ENCODE results near the gene OR10J4. TPM values are rescaled to one million over a fixed set of nuclear protein-coding genes. Genes with fewer than 3 reads are reported as not detected.

The OR10J4 gene
- polyA plus RNA-seq (2012; rRNA removed): not detected in 2 replicates
- not detected in 2 replicates for polyA plus RNA-seq (2012; cell fraction: cytosol; rRNA removed)
- polyA plus RNA-seq (2012; cell fraction: nucleus; rRNA removed): not detected in 2 replicates

GRCh38 chr1:159431904-159432303 is at the start of gene OR10J4:
Gene OR10J4 (plus strand): TSS chr1:159432204.
- no peaks in the 10 kb centered on the region for H3K79me2 ChIP-seq (ENCODE audit: insufficient read depth)
- WGBS (ENCODE audit: low lambda C conversion rate): 0% methylated on average over 1 of the region's 1 CpG

GRCh38 chr1:159406821-159407220 is 25.2 kb upstream of the OR10J4 start:
- no peak overlapping the region for H3K9ac ChIP-seq
- no peak overlapping the region for H3K27ac ChIP-seq (ENCODE audit: low read depth in 2 of 2, low read length in 1 of 2)
- no peaks in the 10 kb centered on the region for H3K36me3 ChIP-seq (replicated peaks in 1 of 2; ENCODE audit: control insufficient read depth in 1 of 2, insufficient read depth in 2 of 2, low read length in 1 of 2)
- no peaks in the 10 kb centered on the region for H4K20me1 ChIP-seq (ENCODE audit: insufficient read depth)
- ChIA-PET CTCF (no interaction called here), POLR2A (no interaction called here)
- no peak for TF ChIP-seq IRF3 (IDR thresholded peaks at IDR 0.05; ENCODE audit: low read depth, low read length)
- no peaks in the 10 kb centered on the region for H3K27me3 ChIP-seq (ENCODE audit: insufficient read depth)
- DNase-seq: no peak
- H3K9me2 ChIP-seq: no peaks in the 10 kb centered on the region
- no peaks in the 10 kb centered on the region for H3K4me1 ChIP-seq (ENCODE audit: control insufficient read depth in 1 of 2, insufficient read depth in 2 of 2, low read depth in 1 of 2, low read length in 1 of 2)
- H3K4me3 ChIP-seq (ENCODE audit: low read depth in 2 of 2, low read length in 1 of 2): no peak overlapping the region
- H3K4me2 ChIP-seq: no peak overlapping the region
- WGBS (ENCODE audit: low lambda C conversion rate): 14% methylated on average over 2 of the region's 2 CpGs
- H3K9me3 ChIP-seq: no peaks in the 10 kb centered on the region
- H3F3A ChIP-seq (replicated peaks; ENCODE audit: insufficient read depth): no peaks in the 10 kb centered on the region
- no peaks in the 10 kb centered on the region for H3K79me2 ChIP-seq (ENCODE audit: insufficient read depth)
- no peak overlapping the region for H2AFZ ChIP-seq (ENCODE audit: low read depth)

More at GRCh38 chr1:159431904-159432303, at the start of gene OR10J4:
- no peaks in the 10 kb centered on the region for H3K9me3 ChIP-seq
- TF ChIP-seq CHD2 (IDR thresholded peaks at IDR 0.05; ENCODE audit: low read length, partially characterized antibody) (no peak), MEF2A (IDR thresholded peaks at IDR 0.05; ENCODE audit: borderline replicate concordance, low read depth) (no peak), USF1 (IDR thresholded peaks at IDR 0.05; ENCODE audit: borderline replicate concordance, low read depth) (no peak)
- no peaks in the 10 kb centered on the region for H4K20me1 ChIP-seq (ENCODE audit: insufficient read depth)
- no peak within 1 kb of the TSS for H2AFZ ChIP-seq (ENCODE audit: low read depth)
- H3F3A ChIP-seq (replicated peaks; ENCODE audit: insufficient read depth): peaks cover 5% of the 10 kb centered on the region
- no peak within 1 kb of the TSS for H3K4me3 ChIP-seq (ENCODE audit: low read depth in 2 of 2, low read length in 1 of 2)
- no peaks in the 10 kb centered on the region for H3K27me3 ChIP-seq (ENCODE audit: insufficient read depth)
- POLR2A ChIA-PET: no interaction called here
- H3K4me2 ChIP-seq: no peak within 1 kb of the TSS
- peaks cover 0 to 9% of the 10 kb centered on the region in 2 experiments; a peak in 2 of 4 replicates for H3K4me1 ChIP-seq (ENCODE audit: control insufficient read depth in 1 of 2, insufficient read depth in 2 of 2, low read depth in 1 of 2, low read length in 1 of 2)
- CTCF ChIA-PET: no interaction called here
- no peaks in the 10 kb centered on the region for H3K36me3 ChIP-seq (replicated peaks in 1 of 2; ENCODE audit: control insufficient read depth in 1 of 2, insufficient read depth in 2 of 2, low read length in 1 of 2)
- no peaks in the 10 kb centered on the region for H3K9me2 ChIP-seq
- H3K27ac ChIP-seq (ENCODE audit: low read depth in 2 of 2, low read length in 1 of 2): no peak within 1 kb of the TSS
- H3K9ac ChIP-seq: no peak within 1 kb of the TSS
- DNase-seq: no peak

GRCh38 chr1:159408862-159409400 is 23.1 kb upstream of the OR10J4 start:
- ChIA-PET CTCF (no interaction called here), POLR2A (no interaction called here)
- Histone ChIP-seq H3K27ac (ENCODE audit: low read depth in 2 of 2, low read length in 1 of 2) (no peak overlapping the region), H3K9me3 (no peaks in the 10 kb centered on the region), H3K4me3 (ENCODE audit: low read depth in 2 of 2, low read length in 1 of 2) (no peak overlapping the region), H3K79me2 (ENCODE audit: insufficient read depth) (no peaks in the 10 kb centered on the region), H3K9me2 (no peaks in the 10 kb centered on the region), H3K9ac (no peak overlapping the region), H3K27me3 (ENCODE audit: insufficient read depth) (no peaks in the 10 kb centered on the region), H3F3A (replicated peaks; ENCODE audit: insufficient read depth) (no peaks in the 10 kb centered on the region), H3K36me3 (replicated peaks in 1 of 2; ENCODE audit: control insufficient read depth in 1 of 2, insufficient read depth in 2 of 2, low read length in 1 of 2) (no peaks in the 10 kb centered on the region), H3K4me2 (no peak overlapping the region), H4K20me1 (ENCODE audit: insufficient read depth) (no peaks in the 10 kb centered on the region), H2AFZ (ENCODE audit: low read depth) (no peak overlapping the region), H3K4me1 (ENCODE audit: control insufficient read depth in 1 of 2, insufficient read depth in 2 of 2, low read depth in 1 of 2, low read length in 1 of 2) (no peaks in the 10 kb centered on the region)
- WGBS (ENCODE audit: low lambda C conversion rate): 9% methylated on average over 6 of the region's 6 CpGs
- DNase-seq: no peak
- TF ChIP-seq FOXM1 (IDR thresholded peaks at IDR 0.05; ENCODE audit: low read depth) (no peak), GABPA (IDR thresholded peaks at IDR 0.05; ENCODE audit: low read depth) (no peak), GATA2 (CRISPR knock-in tag; IDR thresholded peaks at IDR 0.05) (no peak), RFX5 (IDR thresholded peaks at IDR 0.05; ENCODE audit: low read length) (no peak), SIN3A (IDR thresholded peaks at IDR 0.05; ENCODE audit: borderline replicate concordance, low read depth, low read length) (no peak), CHD2 (IDR thresholded peaks at IDR 0.05; ENCODE audit: low read length, partially characterized antibody) (no peak), FOSL2 (IDR thresholded peaks at IDR 0.05; ENCODE audit: borderline replicate concordance, low read depth) (no peak), CTCF (IDR thresholded peaks at IDR 0.05) (no peak), MAX (IDR thresholded peaks at IDR 0.05; ENCODE audit: low read depth) (no peak), USF2 (IDR thresholded peaks at IDR 0.05; ENCODE audit: borderline replicate concordance, low read depth, low read length) (no peak), TAF1 (IDR thresholded peaks at IDR 0.05; ENCODE audit: borderline replicate concordance, low read depth, low read length) (no peak)

Data from SK-N-SH (cell line).